GM10847 (cell line): Measurements from ENCODE around the gene C3orf70.

ENCODE experiments used
- POLR2A ChIP-seq: IDR thresholded peaks from 2 replicates; pipeline ENCODE4 v1.6.1; 2011; ENCODE audit not compliant: insufficient read length; ENCODE audit errors: extremely low read depth

Gene C3orf70

GRCh38 chr3:185070491-185071286 lies 82.2 kb downstream of the C3orf70 start:
- TF ChIP-seq POLR2A, result no peak

GRCh38 chr3:185069037-185070030 lies 83.5 kb downstream of the C3orf70 start:
- no peak for TF ChIP-seq POLR2A

GRCh38 chr3:185067173-185067572 lies 85.7 kb downstream of the C3orf70 start:
- TF ChIP-seq POLR2A, result no peak

GRCh38 chr3:185066251-185066650 lies 86.6 kb downstream of the C3orf70 start:
- TF ChIP-seq POLR2A, result no peak

- TF ChIP-seq POLR2A, result no peak
Observed at GRCh38 chr3:185065059-185065458, 87.8 kb downstream of the C3orf70 start.

GRCh38 chr3:185063431-185063830 lies 89.4 kb downstream of the C3orf70 start:
- TF ChIP-seq POLR2A, result no peak

- TF ChIP-seq POLR2A, result no peak
Observed at GRCh38 chr3:185062191-185062590, 90.7 kb downstream of the C3orf70 start.

GRCh38 chr3:185060655-185061054 lies 92.2 kb downstream of the C3orf70 start:
- TF ChIP-seq POLR2A, result no peak

GRCh38 chr3:185059766-185060165 lies 93.1 kb downstream of the C3orf70 start:
- TF ChIP-seq POLR2A, result no peak

- TF ChIP-seq POLR2A, result no peak
Observed at GRCh38 chr3:185058796-185059195, 94.1 kb downstream of the C3orf70 start.

- no peak for TF ChIP-seq POLR2A
Observed at GRCh38 chr3:185057829-185058228, 95.0 kb downstream of the C3orf70 start.

- TF ChIP-seq POLR2A, result no peak
Observed at GRCh38 chr3:185056908-185057307, 96.0 kb downstream of the C3orf70 start.

- TF ChIP-seq POLR2A, result no peak
Observed at GRCh38 chr3:185052631-185053030, 100.2 kb downstream of the C3orf70 start.

GRCh38 chr3:185051801-185052200 lies 101.1 kb downstream of the C3orf70 start:
- no peak for TF ChIP-seq POLR2A

GRCh38 chr3:185049710-185050109 lies 103.2 kb downstream of the C3orf70 start:
- no peak for TF ChIP-seq POLR2A

GRCh38 chr3:185046603-185047002 lies 106.3 kb downstream of the C3orf70 start:
- TF ChIP-seq POLR2A, result no peak

- TF ChIP-seq POLR2A, result no peak
Observed at GRCh38 chr3:185046164-185046515, 106.7 kb downstream of the C3orf70 start.
